Loucy (cell line): ENCODE measurements around the gene RALGAPB.

Source experiments
- H2AFZ ChIP-seq: fragments of 200-600 bp; sonication (generic); 2 replicates; pipeline ENCODE4 v1.6.0; 2016; ENCODE audit warnings: antibody characterized with exemption, mild to moderate bottlenecking, low read length, moderate library complexity
- H3F3A ChIP-seq: fragments of 200-600 bp; 2 replicates; pipeline ENCODE4 v1.6.0; 2016; ENCODE audit warnings: antibody characterized with exemption, low read depth, mild to moderate bottlenecking
- H3K27me3 ChIP-seq: fragments of 200-600 bp; sonication (generic); 2 replicates; pipeline ENCODE4 v1.6.1; 2014; ENCODE audit warnings: low read length, mild to moderate bottlenecking; ENCODE audit not compliant: insufficient read depth, poor library complexity, severe bottlenecking
- H3K36me3 ChIP-seq: fragments of 200-600 bp; sonication (generic); 2 replicates; pipeline ENCODE4 v1.6.1; 2016; ENCODE audit warnings: low read length; ENCODE audit not compliant: insufficient read depth
- H3K4me1 ChIP-seq: fragments of 200-600 bp; sonication (generic); 2 replicates; pipeline ENCODE4 v1.5.1; 2014; ENCODE audit warnings: low read length, mild to moderate bottlenecking; ENCODE audit not compliant: insufficient read depth, poor library complexity, severe bottlenecking
- H3K4me2 ChIP-seq: fragments of 200-600 bp; sonication (generic); 2 replicates; pipeline ENCODE4 v1.6.0; 2014; ENCODE audit warnings: antibody characterized with exemption, low read length, low read depth, mild to moderate bottlenecking; ENCODE audit not compliant: poor library complexity, severe bottlenecking
- H3K4me3 ChIP-seq: fragments of 200-600 bp; sonication (generic); 2 replicates; pipeline ENCODE4 v1.5.1; 2014; ENCODE audit warnings: low read length, mild to moderate bottlenecking, mixed read lengths; ENCODE audit not compliant: poor library complexity, severe bottlenecking
- H3K79me2 ChIP-seq: fragments of 200-600 bp; sonication (generic); 2 replicates; pipeline ENCODE4 v1.6.1; 2014; ENCODE audit warnings: low read length; ENCODE audit not compliant: insufficient read depth
- H3K9ac ChIP-seq: fragments of 200-600 bp; sonication (generic); 2 replicates; pipeline ENCODE4 v1.6.0; 2014; ENCODE audit warnings: mild to moderate bottlenecking, low read depth, low read length, moderate library complexity; ENCODE audit not compliant: poor library complexity, severe bottlenecking
- H3K9me2 ChIP-seq: fragments of 200-600 bp; sonication (generic); replicated peaks from 2 replicates; pipeline ENCODE4 v1.6.1; 2016; ENCODE audit warnings: low read depth, low read length, mixed read lengths
- H3K9me3 ChIP-seq: fragments of 200-600 bp; sonication (generic); 2 replicates; pipeline ENCODE4 v1.6.1; 2014; ENCODE audit warnings: mild to moderate bottlenecking, antibody characterized with exemption, low read length, low read depth; ENCODE audit not compliant: insufficient read depth
- H4K20me1 ChIP-seq: fragments of 200-600 bp; sonication (generic); 2 replicates; pipeline ENCODE4 v1.6.0; 2014; ENCODE audit warnings: antibody characterized with exemption, low read length, mild to moderate bottlenecking; ENCODE audit not compliant: insufficient read depth, poor library complexity, severe bottlenecking
- CTCF ChIP-seq: fragments of 200-600 bp; sonication (generic); conservative IDR thresholded peaks from 2 replicates; pipeline ENCODE4 v1.5.1; 2014; ENCODE audit warnings: mild to moderate bottlenecking, antibody characterized with exemption, low read length
- EZH2phosphoT487 ChIP-seq: fragments of 200-600 bp; IDR thresholded peaks from 2 replicates; pipeline ENCODE4 v1.6.1; 2018; ENCODE audit warnings: antibody characterized with exemption, mild to moderate bottlenecking, moderate library complexity, borderline replicate concordance

The RALGAPB gene

GRCh38 chr20:38536310-38536709 lies 63.7 kb downstream of the RALGAPB start:
- no peak overlapping the region for H2AFZ ChIP-seq
- no peak for TF ChIP-seq CTCF
- TF ChIP-seq EZH2phosphoT487: no peak
- H3K36me3 ChIP-seq: peaks cover 85% of the 10 kb centered on the region
- H3F3A ChIP-seq: no peaks in the 10 kb centered on the region
- no peak overlapping the region for H3K4me2 ChIP-seq
- H3K4me3 ChIP-seq: no peak overlapping the region
- H3K9ac ChIP-seq: no peak overlapping the region
- H3K4me1 ChIP-seq: peaks cover 2% of the 10 kb centered on the region
- no peaks in the 10 kb centered on the region for H3K79me2 ChIP-seq
- H3K9me3 ChIP-seq: no peaks in the 10 kb centered on the region
- H3K27me3 ChIP-seq: no peaks in the 10 kb centered on the region
- H3K9me2 ChIP-seq: no peaks in the 10 kb centered on the region
- H4K20me1 ChIP-seq: no peaks in the 10 kb centered on the region

DNA sequence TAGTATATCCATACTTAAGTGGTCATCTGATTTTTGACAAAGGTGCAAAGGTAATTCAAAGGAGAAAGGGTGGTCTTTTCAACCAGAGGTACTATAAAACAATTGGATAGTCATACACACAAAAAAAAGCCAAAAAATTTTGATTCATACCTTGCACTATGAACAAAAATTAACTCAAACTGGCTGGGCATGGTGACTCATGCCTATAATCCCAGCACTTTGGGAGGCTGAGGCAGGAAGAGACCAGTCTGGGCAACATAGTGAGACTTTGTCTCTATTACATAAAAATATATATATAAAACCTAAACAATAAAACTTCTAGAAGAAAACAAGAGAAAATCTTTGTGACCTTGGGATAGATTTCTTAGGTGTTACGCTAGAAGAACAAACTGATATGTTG lies 64.5 kb downstream of the RALGAPB start:
- Histone ChIP-seq H3K36me3 (peaks cover 89% of the 10 kb centered on the region), H3K4me1 (peaks cover 2% of the 10 kb centered on the region), H3K9ac (no peak overlapping the region), H3F3A (no peaks in the 10 kb centered on the region), H3K79me2 (no peaks in the 10 kb centered on the region), H3K9me2 (no peaks in the 10 kb centered on the region), H3K4me2 (no peak overlapping the region), H3K9me3 (no peaks in the 10 kb centered on the region), H3K4me3 (no peak overlapping the region), H2AFZ (no peak overlapping the region), H3K27me3 (no peaks in the 10 kb centered on the region), H4K20me1 (no peaks in the 10 kb centered on the region)
- TF ChIP-seq CTCF: no peak
- no peak for TF ChIP-seq EZH2phosphoT487

DNA sequence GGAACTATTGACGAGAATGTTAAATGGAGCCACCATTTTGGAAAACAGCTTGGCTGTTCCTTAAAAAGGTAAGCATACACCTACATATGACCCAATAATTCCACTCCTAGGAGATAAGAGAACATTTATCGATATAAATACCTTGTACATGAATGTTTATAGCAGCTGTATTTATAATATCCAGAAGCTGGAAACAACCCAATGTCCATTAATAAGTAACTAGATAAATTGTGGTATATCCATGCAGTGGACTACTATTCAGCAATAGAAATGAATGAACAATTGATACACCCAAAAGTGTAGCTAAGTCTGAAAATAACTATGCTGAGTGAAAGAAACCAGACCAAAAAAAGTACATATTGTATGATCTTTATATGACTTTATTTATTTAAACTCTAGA lies 66.1 kb downstream of the RALGAPB start:
- Histone ChIP-seq H3K9me2 (no peaks in the 10 kb centered on the region), H3K9ac (no peak overlapping the region), H3K4me3 (no peak overlapping the region), H3K27me3 (no peaks in the 10 kb centered on the region), H3K4me1 (peaks cover 2% of the 10 kb centered on the region), H3K9me3 (no peaks in the 10 kb centered on the region), H3K36me3 (peaks cover 89% of the 10 kb centered on the region), H3F3A (no peaks in the 10 kb centered on the region), H4K20me1 (no peaks in the 10 kb centered on the region), H3K79me2 (no peaks in the 10 kb centered on the region), H2AFZ (no peak overlapping the region), H3K4me2 (no peak overlapping the region)
- TF ChIP-seq EZH2phosphoT487 (no peak), CTCF (no peak)
